HCT116 (cell line): ENCODE data around the gene ZNF532. TPM values are rescaled to one million over a fixed set of nuclear protein-coding genes. Genes with fewer than 3 reads are reported as not detected.

Source experiments
- ATAC-seq: fragments of 200-7000 bp; cut with Tn5 transposase; 2 replicates; pipeline ENCODE4 v1.9.1; 2020; ENCODE audit warnings: mild to moderate bottlenecking, moderate library complexity
- BruUV-seq: library from RNA; stranded (reverse); fragments of 400-500 nt; replicated peaks from 2 replicates; lab custom pipeline; 2021; lab: Mats Ljungman, UMichigan
- CTCF ChIA-PET: fragments of 300-600 bp; sonication (Branson Sonifier 250); formaldehyde crosslinking; loops from one replicate; lab custom pipeline; 2021; ENCODE audit warnings: antibody characterized with exemption; lab: Charles Lee
- POLR2A ChIA-PET: fragments of 300-600, 350-600 bp; sonication (Branson Sonifier 250); formaldehyde crosslinking; loops from one replicate; lab custom pipeline; 2021; ENCODE audit warnings: antibody characterized with exemption; lab: Charles Lee
- RAD21 ChIA-PET, 2 experiments: fragments of 300-600 bp; sonication (Branson Sonifier 250); formaldehyde crosslinking; loops; one replicate each; lab custom pipeline; 2023; ENCODE audit warnings: low total read pairs in 2 of 2; ENCODE audit not compliant: uncharacterized antibody in 2 of 2, unreplicated experiment in 2 of 2, low non-redundant PET in 1 of 2; lab: Charles Lee
- DNase-seq: peaks from one replicate; pipeline ENCODE4 v3.0.0-alpha.2; 2010; ENCODE audit warnings: low read depth, low spot score
- H2AFZ ChIP-seq: fragments of 200-600 bp; shearing (Covaris generic), sonication (generic); 2 replicates; pipeline ENCODE4 v1.6.1; 2017; ENCODE audit warnings: low read depth, mixed run types, mixed read lengths, antibody characterized with exemption, low read length; ENCODE audit not compliant: poor library complexity, severe bottlenecking
- H3K27ac ChIP-seq: 2 replicates; pipeline ENCODE4 v1.5.1; 2012; ENCODE audit warnings: low read depth, low read length
- H3K27me3 ChIP-seq: fragments of 200-600 bp; sonication (generic); 2 replicates; pipeline ENCODE4 v1.6.1; 2016; ENCODE audit warnings: mixed run types, low read length, mixed read lengths; ENCODE audit not compliant: insufficient read depth
- H3K36me3 ChIP-seq, 2 experiments: fragments of 200-500 bp in 1 of 2; fragments of 200-600 bp in 1 of 2; sonication (Bioruptor generic) in 1 of 2; sonication (generic) in 1 of 2; 2 replicates each; pipeline versions ENCODE4 v1.5.1 to v1.6.1; 2014 to 2016; ENCODE audit warnings: low read length in 2 of 2, inconsistent platforms in 1 of 2, mixed read lengths in 1 of 2, mixed run types in 1 of 2; ENCODE audit not compliant: insufficient read depth in 2 of 2, control insufficient read depth in 1 of 2
- H3K4me1 ChIP-seq, 2 experiments: fragments of 200-600 bp in 1 of 2; sonication (generic) in 1 of 2; 2 replicates each; pipeline versions ENCODE4 v1.5.1 to v1.6.1; 2012 to 2017; ENCODE audit warnings: low read length in 2 of 2, inconsistent platforms in 1 of 2, mild to moderate bottlenecking in 1 of 2, mixed read lengths in 1 of 2, mixed run types in 1 of 2, moderate library complexity in 1 of 2; ENCODE audit not compliant: insufficient read depth in 2 of 2, control insufficient read depth in 1 of 2
- H3K4me2 ChIP-seq: fragments of 200-600 bp; sonication (generic); 2 replicates; pipeline ENCODE4 v1.6.1; 2017; ENCODE audit warnings: mixed run types, low read length, mixed read lengths
- H3K4me3 ChIP-seq, 2 experiments: fragments of 200-600 bp in 1 of 2; sonication (generic) in 1 of 2; replicated peaks in 1 of 2; 2 replicates each; pipeline ENCODE4 v1.5.1; 2011 to 2016; ENCODE audit warnings: low read length in 2 of 2, control low read depth in 1 of 2, low read depth in 1 of 2, mild to moderate bottlenecking in 1 of 2, mixed read lengths in 1 of 2, mixed run types in 1 of 2
- H3K79me2 ChIP-seq: fragments of 200-600 bp; sonication (generic); 2 replicates; pipeline ENCODE4 v1.6.1; 2017; ENCODE audit warnings: mild to moderate bottlenecking, mixed run types, low read length, moderate library complexity, mixed read lengths; ENCODE audit not compliant: insufficient read depth
- H3K9ac ChIP-seq: fragments of 200-600 bp; sonication (generic); 2 replicates; pipeline ENCODE4 v1.6.1; 2016; ENCODE audit warnings: low read length, mixed read lengths
- H3K9me2 ChIP-seq: fragments of 200-600 bp; sonication (generic), shearing (Covaris generic); 2 replicates; pipeline ENCODE4 v1.6.1; 2017; ENCODE audit warnings: mixed run types, mild to moderate bottlenecking, moderate library complexity; ENCODE audit not compliant: insufficient read depth
- H3K9me3 ChIP-seq, 2 experiments: fragments of 200-500 bp in 1 of 2; fragments of 200-600 bp in 1 of 2; sonication (Bioruptor generic) in 1 of 2; sonication (generic) in 1 of 2; 2 replicates each; pipeline ENCODE4 v1.6.1; 2014 to 2017; ENCODE audit warnings: low read length in 2 of 2, mixed read lengths in 2 of 2, inconsistent platforms in 1 of 2, low read depth in 1 of 2, mild to moderate bottlenecking in 1 of 2, mixed run types in 1 of 2, moderate library complexity in 1 of 2; ENCODE audit not compliant: control insufficient read depth in 1 of 2, insufficient read depth in 1 of 2
- H4K20me1 ChIP-seq: fragments of 200-600 bp; sonication (generic), shearing (Covaris generic); 2 replicates; pipeline ENCODE4 v1.6.1; 2017; ENCODE audit warnings: mixed run types, mild to moderate bottlenecking, moderate library complexity; ENCODE audit not compliant: insufficient read depth
- ATF3 ChIP-seq: IDR thresholded peaks from 2 replicates; pipeline ENCODE4 v1.6.1; 2012
- CTCF ChIP-seq, 3 experiments: fragments of 200-600 bp in 1 of 3; sonication (generic) in 1 of 3; IDR thresholded peaks in 2 of 3; conservative IDR thresholded peaks in 1 of 3; 2 replicates each; pipeline ENCODE4 v1.5.1; 2012 to 2017; ENCODE audit warnings: low read depth in 2 of 3, low read length in 2 of 3, antibody characterized with exemption in 1 of 3, borderline replicate concordance in 1 of 3, control low read depth in 1 of 3, mild to moderate bottlenecking in 1 of 3, mixed read lengths in 1 of 3, mixed run types in 1 of 3, moderate library complexity in 1 of 3; ENCODE audit not compliant: insufficient read depth in 1 of 3
- EGR1 ChIP-seq: IDR thresholded peaks from 2 replicates; pipeline ENCODE4 v1.6.1; 2012; ENCODE audit warnings: low read depth
- EZH2 ChIP-seq: fragments of 200-600 bp; sonication (generic); IDR thresholded peaks from 2 replicates; pipeline ENCODE4 v1.6.1; 2017; ENCODE audit warnings: antibody characterized with exemption, mixed run types
- EZH2phosphoT487 ChIP-seq: fragments of 200-600 bp; IDR thresholded peaks from 2 replicates; pipeline ENCODE4 v1.6.1; 2018; ENCODE audit warnings: antibody characterized with exemption, borderline replicate concordance
- FOSL1 ChIP-seq: IDR thresholded peaks from 2 replicates; pipeline ENCODE4 v1.6.1; 2012; ENCODE audit warnings: low read depth
- POLR2AphosphoS5 ChIP-seq: IDR thresholded peaks from 2 replicates; pipeline ENCODE4 v1.6.1; 2011; ENCODE audit warnings: mild to moderate bottlenecking, low read depth, low read length, moderate library complexity
- SRF ChIP-seq: IDR thresholded peaks from 2 replicates; pipeline ENCODE4 v1.6.1; 2012; ENCODE audit warnings: low read depth
- TCF7L2 ChIP-seq: IDR thresholded peaks from 2 replicates; pipeline ENCODE4 v1.7.0; 2011; ENCODE audit warnings: borderline replicate concordance, inconsistent platforms; ENCODE audit not compliant: insufficient read depth, insufficient read length; ENCODE audit errors: extremely low read depth
- ZBTB33 ChIP-seq: IDR thresholded peaks from 2 replicates; pipeline ENCODE4 v1.6.1; 2011; ENCODE audit warnings: mild to moderate bottlenecking, low read length, moderate library complexity; ENCODE audit not compliant: insufficient replicate concordance; ENCODE audit errors: extremely low read depth
- ZNF274 ChIP-seq: fragments of 200-500 bp; sonication (Bioruptor generic); IDR thresholded peaks from 2 replicates; pipeline ENCODE4 v1.6.1; 2014; ENCODE audit warnings: mild to moderate bottlenecking, low read depth, low read length, inconsistent platforms
- intact Hi-C: fragments of 100-400 bp; cut with micrococcal nuclease; formaldehyde crosslinking; loops from 2 replicates; pipeline ENCODE4 v1.10.0; 2022
- total RNA-seq: library from RNA; stranded (reverse); gene quantifications from one replicate; pipeline ENCODE4 v1.2.1, GENCODE V29; 2021; ENCODE audit not compliant: unreplicated experiment

Gene ZNF532
- total RNA-seq, 1 experiment from 2014 or later: 11.6 TPM

- Histone ChIP-seq H3K9me2 (no peaks in the 10 kb centered on the region), H3K27ac (no peak overlapping the region), H3K27me3 (no peaks in the 10 kb centered on the region), H3K79me2 (no peaks in the 10 kb centered on the region), H3K4me1 (peaks cover 3 to 24% of the 10 kb centered on the region in 2 experiments; a peak in 2 of 4 replicates), H4K20me1 (no peaks in the 10 kb centered on the region), H3K4me2 (0 out of 2 replicates have a peak overlapping the region, but pooled peaks have one; percentile 27), H3K4me3 (no peak overlapping the region), H3K9me3 (no peaks in the 10 kb centered on the region), H2AFZ (peak overlapping the region; percentile 27), H3K36me3 (no peaks in the 10 kb centered on the region), H3K9ac (no peak overlapping the region)
- TF ChIP-seq ZBTB33: no peak
- TF ChIP-seq EZH2phosphoT487: no peak
- no peak for TF ChIP-seq POLR2AphosphoS5
- TF ChIP-seq ZNF274: no peak
- TF ChIP-seq EZH2: no peak
- no peak for TF ChIP-seq FOSL1
- TF ChIP-seq CTCF (IDR thresholded peaks at IDR 0.05 in 2 of 3, conservative IDR thresholded peaks at IDR 0.05 in 1 of 3; ENCODE audit: borderline replicate concordance in 1 of 3, insufficient read depth in 1 of 3, low read depth in 2 of 3, low read length in 2 of 3): no peak
- TF ChIP-seq TCF7L2: no peak
- TF ChIP-seq ATF3: no peak
- TF ChIP-seq EGR1: no peak
- TF ChIP-seq SRF: no peak
- intact Hi-C loops: no loop called here
- ATAC-seq (no peak), DNase-seq (no peak)
- POLR2A ChIA-PET: no interaction called here
- no TSS peak for BruUV-seq
- CTCF ChIA-PET: no interaction called here
- RAD21 ChIA-PET: no interaction called here
Observed at GRCh38 chr18:58997811-58998337, 133.2 kb downstream of the ZNF532 start.
